SK-N-SH treated with all-trans-retinoic acid at 6 μM for 48 hours (cell line): ENCODE measurements around the gene C14orf93.
A peak's percentile ranks its signal among the peaks of the same experiment; 100 is the strongest.

Source experiments
- ATAC-seq: fragments of 200-7000 bp; cut with Tn5 transposase; 3 replicates; pipeline ENCODE4 v1.9.1; 2020; ENCODE audit warnings: mild to moderate bottlenecking, moderate library complexity
- CSDC2 ChIP-seq: fragments of 250-450 bp; sonication (Bioruptor Pico); IDR thresholded peaks from 2 replicates; pipeline ENCODE4 v1.5.0; 2020; ENCODE audit warnings: mild to moderate bottlenecking, moderate library complexity
- ESRRG ChIP-seq: fragments of 250-450 bp; sonication (Bioruptor Pico); IDR thresholded peaks from 2 replicates; pipeline ENCODE4 v1.6.1; 2021; ENCODE audit warnings: mild to moderate bottlenecking
- GLIS3 ChIP-seq: fragments of 250-450 bp; sonication (Bioruptor Pico); IDR thresholded peaks from 2 replicates; pipeline ENCODE4 v1.5.0; 2020; ENCODE audit warnings: mild to moderate bottlenecking, moderate library complexity
- OSR1 ChIP-seq: fragments of 250-450 bp; sonication (Bioruptor Pico); IDR thresholded peaks from 2 replicates; pipeline ENCODE4 v1.8.0; 2022; ENCODE audit warnings: moderate library complexity, mild to moderate bottlenecking, inconsistent platforms
- PPARA ChIP-seq: fragments of 250-450 bp; sonication (Bioruptor Pico); IDR thresholded peaks from 2 replicates; pipeline ENCODE4 v1.5.0; 2020; ENCODE audit warnings: mild to moderate bottlenecking, borderline replicate concordance
- RARB ChIP-seq: fragments of 250-450 bp; sonication (Bioruptor Pico); IDR thresholded peaks from 2 replicates; pipeline ENCODE4 v1.8.0; 2021; ENCODE audit warnings: mild to moderate bottlenecking, moderate library complexity
- SNAI2 ChIP-seq: fragments of 250-450 bp; sonication (Bioruptor Pico); IDR thresholded peaks from 2 replicates; pipeline ENCODE4 v1.5.0; 2020; ENCODE audit warnings: mild to moderate bottlenecking, moderate library complexity
- ZC3H10 ChIP-seq: fragments of 250-450 bp; sonication (Bioruptor Pico); IDR thresholded peaks from 2 replicates; pipeline ENCODE4 v1.5.1; 2021; ENCODE audit warnings: mild to moderate bottlenecking, moderate library complexity
- ZFP3 ChIP-seq: fragments of 250-450 bp; sonication (Bioruptor Pico); IDR thresholded peaks from 2 replicates; pipeline ENCODE4 v1.5.0; 2020; ENCODE audit warnings: mild to moderate bottlenecking, moderate library complexity
- ZFP30 ChIP-seq: fragments of 450-650 bp; formaldehyde crosslinking; IDR thresholded peaks from 2 replicates; pipeline ENCODE4 v1.5.0; 2022; ENCODE audit warnings: mild to moderate bottlenecking, moderate library complexity
- ZNF70 ChIP-seq: fragments of 450-650 bp; formaldehyde crosslinking; IDR thresholded peaks from 2 replicates; pipeline ENCODE4 v1.5.0; 2020; ENCODE audit warnings: mild to moderate bottlenecking, moderate library complexity
- ZNF8 ChIP-seq: fragments of 450-650 bp; formaldehyde crosslinking; IDR thresholded peaks from 2 replicates; pipeline ENCODE4 v1.5.0; 2020; ENCODE audit warnings: mild to moderate bottlenecking, moderate library complexity
- TF ChIP-seq, protein P1 (sequence below): fragments of 250-450 bp; sonication (Bioruptor Pico); IDR thresholded peaks from 2 replicates; pipeline ENCODE4 v1.8.0; 2020; ENCODE audit warnings: mild to moderate bottlenecking, moderate library complexity, borderline replicate concordance
- TF ChIP-seq, protein P2 (sequence below): fragments of 250-450 bp; sonication (Bioruptor Pico); IDR thresholded peaks from 2 replicates; pipeline ENCODE4 v1.5.1; 2021; ENCODE audit warnings: mild to moderate bottlenecking, moderate library complexity
- TF ChIP-seq, protein P3 (sequence below): fragments of 250-450 bp; sonication (Bioruptor Pico); IDR thresholded peaks from 2 replicates; pipeline ENCODE4 v1.8.0; 2021; ENCODE audit warnings: low read depth, mild to moderate bottlenecking, moderate library complexity, borderline replicate concordance
- TF ChIP-seq, protein P4 (sequence below): fragments of 250-450 bp; sonication (Bioruptor Pico); IDR thresholded peaks from 2 replicates; pipeline ENCODE4 v1.5.0; 2020; ENCODE audit warnings: mild to moderate bottlenecking, moderate library complexity

The C14orf93 gene

DNA sequence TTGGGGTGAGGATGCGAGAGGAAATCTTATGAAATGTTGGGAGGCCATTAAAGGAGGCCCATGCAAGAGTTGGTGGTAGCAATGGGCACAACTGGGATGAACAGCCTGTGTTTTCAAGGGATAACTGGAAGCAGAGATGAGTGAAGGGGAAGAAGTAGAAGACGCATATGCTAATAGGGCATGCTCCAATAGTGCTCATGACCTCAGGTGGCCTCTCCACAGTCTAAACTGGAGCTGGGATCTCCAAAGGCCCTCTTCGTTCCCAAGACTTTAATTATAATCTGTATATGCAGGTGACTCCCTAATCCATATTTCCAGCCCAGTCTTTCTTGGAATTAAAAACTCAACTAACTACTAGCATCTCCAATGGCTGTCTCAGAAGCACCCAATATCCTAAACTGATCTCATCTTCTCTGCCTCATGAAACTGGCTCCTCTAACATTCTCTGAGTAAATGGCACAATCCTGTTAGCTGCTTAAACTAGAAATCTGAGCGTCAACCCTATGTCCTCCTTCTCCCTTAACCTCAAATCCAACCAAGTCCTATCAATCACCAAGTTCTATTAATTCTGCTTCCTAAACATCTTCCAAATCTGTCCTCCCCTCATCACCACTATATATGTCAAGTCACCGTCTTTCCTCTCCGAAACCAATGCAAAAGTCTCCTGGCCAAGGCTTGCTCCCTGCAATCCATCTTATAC lies 24.8 kb downstream of the C14orf93 start (continued):
- TF ChIP-seq OSR1 (CRISPR knock-in tag) (no peak), ZC3H10 (no peak), SNAI2 (CRISPR knock-in tag) (no peak)
- TF ChIP-seq, protein P1, sequence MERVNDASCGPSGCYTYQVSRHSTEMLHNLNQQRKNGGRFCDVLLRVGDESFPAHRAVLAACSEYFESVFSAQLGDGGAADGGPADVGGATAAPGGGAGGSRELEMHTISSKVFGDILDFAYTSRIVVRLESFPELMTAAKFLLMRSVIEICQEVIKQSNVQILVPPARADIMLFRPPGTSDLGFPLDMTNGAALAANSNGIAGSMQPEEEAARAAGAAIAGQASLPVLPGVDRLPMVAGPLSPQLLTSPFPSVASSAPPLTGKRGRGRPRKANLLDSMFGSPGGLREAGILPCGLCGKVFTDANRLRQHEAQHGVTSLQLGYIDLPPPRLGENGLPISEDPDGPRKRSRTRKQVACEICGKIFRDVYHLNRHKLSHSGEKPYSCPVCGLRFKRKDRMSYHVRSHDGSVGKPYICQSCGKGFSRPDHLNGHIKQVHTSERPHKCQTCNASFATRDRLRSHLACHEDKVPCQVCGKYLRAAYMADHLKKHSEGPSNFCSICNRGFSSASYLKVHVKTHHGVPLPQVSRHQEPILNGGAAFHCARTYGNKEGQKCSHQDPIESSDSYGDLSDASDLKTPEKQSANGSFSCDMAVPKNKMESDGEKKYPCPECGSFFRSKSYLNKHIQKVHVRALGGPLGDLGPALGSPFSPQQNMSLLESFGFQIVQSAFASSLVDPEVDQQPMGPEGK (CRISPR knock-in tag) = no peak
- TF ChIP-seq, protein P2, sequence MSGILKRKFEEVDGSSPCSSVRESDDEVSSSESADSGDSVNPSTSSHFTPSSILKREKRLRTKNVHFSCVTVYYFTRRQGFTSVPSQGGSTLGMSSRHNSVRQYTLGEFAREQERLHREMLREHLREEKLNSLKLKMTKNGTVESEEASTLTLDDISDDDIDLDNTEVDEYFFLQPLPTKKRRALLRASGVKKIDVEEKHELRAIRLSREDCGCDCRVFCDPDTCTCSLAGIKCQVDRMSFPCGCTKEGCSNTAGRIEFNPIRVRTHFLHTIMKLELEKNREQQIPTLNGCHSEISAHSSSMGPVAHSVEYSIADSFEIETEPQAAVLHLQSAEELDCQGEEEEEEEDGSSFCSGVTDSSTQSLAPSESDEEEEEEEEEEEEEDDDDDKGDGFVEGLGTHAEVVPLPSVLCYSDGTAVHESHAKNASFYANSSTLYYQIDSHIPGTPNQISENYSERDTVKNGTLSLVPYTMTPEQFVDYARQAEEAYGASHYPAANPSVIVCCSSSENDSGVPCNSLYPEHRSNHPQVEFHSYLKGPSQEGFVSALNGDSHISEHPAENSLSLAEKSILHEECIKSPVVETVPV (CRISPR knock-in tag) = no peak
- TF ChIP-seq, all 23 proteins: peak for 0

DNA sequence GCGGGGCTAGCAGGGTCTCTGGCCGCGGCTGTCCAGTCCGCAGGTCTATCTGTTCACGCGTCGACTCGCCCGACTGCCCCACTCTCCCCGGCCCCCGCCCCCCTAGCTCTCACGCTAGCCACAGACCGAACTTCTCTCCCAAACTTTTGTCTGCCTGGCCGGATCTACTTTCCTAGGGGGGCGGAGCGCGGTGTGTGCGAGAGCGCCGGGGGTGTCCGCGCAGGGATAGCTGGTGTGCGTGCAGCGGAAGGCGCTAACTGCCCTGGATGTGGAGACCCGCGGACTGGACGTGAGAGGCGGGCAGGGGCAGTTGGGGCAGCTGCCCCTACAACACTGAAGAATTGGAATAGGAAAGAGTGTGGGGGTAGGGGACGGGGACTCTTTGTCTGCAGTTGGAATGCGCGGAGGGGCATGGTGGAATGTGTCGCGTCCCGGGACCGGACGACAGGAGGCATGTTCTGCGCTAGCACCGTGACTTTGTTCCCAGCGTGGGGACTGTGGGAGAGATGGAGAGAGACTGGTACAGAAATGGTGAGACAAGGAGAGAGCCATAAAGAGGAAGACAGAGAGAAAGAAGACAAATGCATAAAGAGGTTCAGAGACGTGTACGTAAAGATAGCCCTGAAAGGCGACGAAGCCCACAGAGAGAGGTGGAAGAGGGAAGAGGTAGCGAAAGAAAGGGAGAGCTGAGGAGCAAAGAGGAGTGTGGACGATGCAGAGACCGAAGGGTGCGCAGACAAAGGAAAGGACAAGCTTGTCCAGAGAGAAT lies 27.3 kb downstream of the C14orf93 start, which contains the start of gene AJUBA:
TSS of gene AJUBA (minus strand) at position 75 of the 769 bp plus-strand sequence. CDS start 285 bp downstream, outside the sequence.
- ATAC-seq = peak; percentile 63
- TF ChIP-seq ZNF8 (CRISPR knock-in tag) = no peak
- no peak for TF ChIP-seq ZNF70
- TF ChIP-seq, protein P3, sequence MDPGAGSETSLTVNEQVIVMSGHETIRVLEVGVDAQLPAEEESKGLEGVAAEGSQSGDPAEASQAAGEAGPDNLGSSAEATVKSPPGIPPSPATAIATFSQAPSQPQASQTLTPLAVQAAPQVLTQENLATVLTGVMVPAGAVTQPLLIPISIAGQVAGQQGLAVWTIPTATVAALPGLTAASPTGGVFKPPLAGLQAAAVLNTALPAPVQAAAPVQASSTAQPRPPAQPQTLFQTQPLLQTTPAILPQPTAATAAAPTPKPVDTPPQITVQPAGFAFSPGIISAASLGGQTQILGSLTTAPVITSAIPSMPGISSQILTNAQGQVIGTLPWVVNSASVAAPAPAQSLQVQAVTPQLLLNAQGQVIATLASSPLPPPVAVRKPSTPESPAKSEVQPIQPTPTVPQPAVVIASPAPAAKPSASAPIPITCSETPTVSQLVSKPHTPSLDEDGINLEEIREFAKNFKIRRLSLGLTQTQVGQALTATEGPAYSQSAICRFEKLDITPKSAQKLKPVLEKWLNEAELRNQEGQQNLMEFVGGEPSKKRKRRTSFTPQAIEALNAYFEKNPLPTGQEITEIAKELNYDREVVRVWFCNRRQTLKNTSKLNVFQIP = peak; percentile 71; the same call in 1 of the 2 replicates
- peak; percentile 56; the same call in 1 of the 2 replicates for TF ChIP-seq ZFP3
- TF ChIP-seq, protein P4, sequence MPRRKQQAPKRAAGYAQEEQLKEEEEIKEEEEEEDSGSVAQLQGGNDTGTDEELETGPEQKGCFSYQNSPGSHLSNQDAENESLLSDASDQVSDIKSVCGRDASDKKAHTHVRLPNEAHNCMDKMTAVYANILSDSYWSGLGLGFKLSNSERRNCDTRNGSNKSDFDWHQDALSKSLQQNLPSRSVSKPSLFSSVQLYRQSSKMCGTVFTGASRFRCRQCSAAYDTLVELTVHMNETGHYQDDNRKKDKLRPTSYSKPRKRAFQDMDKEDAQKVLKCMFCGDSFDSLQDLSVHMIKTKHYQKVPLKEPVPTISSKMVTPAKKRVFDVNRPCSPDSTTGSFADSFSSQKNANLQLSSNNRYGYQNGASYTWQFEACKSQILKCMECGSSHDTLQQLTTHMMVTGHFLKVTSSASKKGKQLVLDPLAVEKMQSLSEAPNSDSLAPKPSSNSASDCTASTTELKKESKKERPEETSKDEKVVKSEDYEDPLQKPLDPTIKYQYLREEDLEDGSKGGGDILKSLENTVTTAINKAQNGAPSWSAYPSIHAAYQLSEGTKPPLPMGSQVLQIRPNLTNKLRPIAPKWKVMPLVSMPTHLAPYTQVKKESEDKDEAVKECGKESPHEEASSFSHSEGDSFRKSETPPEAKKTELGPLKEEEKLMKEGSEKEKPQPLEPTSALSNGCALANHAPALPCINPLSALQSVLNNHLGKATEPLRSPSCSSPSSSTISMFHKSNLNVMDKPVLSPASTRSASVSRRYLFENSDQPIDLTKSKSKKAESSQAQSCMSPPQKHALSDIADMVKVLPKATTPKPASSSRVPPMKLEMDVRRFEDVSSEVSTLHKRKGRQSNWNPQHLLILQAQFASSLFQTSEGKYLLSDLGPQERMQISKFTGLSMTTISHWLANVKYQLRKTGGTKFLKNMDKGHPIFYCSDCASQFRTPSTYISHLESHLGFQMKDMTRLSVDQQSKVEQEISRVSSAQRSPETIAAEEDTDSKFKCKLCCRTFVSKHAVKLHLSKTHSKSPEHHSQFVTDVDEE (CRISPR knock-in tag) = peak; percentile 33; the same call in 1 of the 2 replicates
- TF ChIP-seq, protein P1 (CRISPR knock-in tag) = peak; percentile 86
- no peak for TF ChIP-seq PPARA (CRISPR knock-in tag)
- no peak for TF ChIP-seq ESRRG (CRISPR knock-in tag)
- no peak for TF ChIP-seq ZFP30

DNA sequence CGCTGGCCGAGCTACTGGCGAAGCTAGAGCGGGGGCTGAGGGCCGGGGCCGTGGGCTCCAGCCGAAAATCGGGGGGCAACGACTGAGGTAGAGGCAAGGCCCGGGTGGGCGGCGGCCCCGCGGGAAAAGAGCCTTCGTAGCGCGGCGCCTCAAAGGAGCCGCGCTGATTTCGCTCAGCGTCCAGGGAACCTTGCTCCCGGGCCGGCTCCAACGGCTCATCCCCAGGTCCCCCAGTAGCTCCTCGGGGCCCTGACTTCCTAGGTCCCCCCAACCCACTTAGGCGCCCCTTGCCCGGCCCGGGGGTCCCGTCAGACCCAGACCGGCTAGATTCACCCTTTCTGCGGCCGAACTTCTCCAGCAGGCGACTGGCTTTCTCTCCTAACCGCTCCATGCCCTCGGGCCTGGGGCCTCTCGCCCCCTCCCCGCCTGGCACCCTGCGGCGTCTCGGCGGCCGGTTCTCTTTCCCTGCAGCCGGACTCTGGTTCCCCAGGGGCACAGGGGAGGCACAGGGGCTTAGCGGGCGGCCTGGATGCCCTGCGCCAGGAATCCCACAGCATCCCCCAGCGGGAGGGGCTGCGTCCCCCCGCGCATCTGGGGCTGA lies 28.0 kb downstream of the C14orf93 start:
- ATAC-seq = peak; percentile 6; the same call in 2 of the 3 replicates
- TF ChIP-seq CSDC2 (CRISPR knock-in tag) = no peak
- TF ChIP-seq ESRRG (CRISPR knock-in tag) = no peak
- no peak for TF ChIP-seq GLIS3
- TF ChIP-seq RARB (CRISPR knock-in tag) = no peak
- TF ChIP-seq, protein P4 (CRISPR knock-in tag) = no peak
